Stimulated activated CD8-positive, alpha-beta memory T cell treated with anti-CD3 and anti-CD28 coated beads, Interleukin-15, amount 100 ng/mL, for 4 hours (primary cell): ENCODE data around the gene PTPRK.

ENCODE experiments used
- DNase-seq, 2 donors: peaks; one replicate each; pipeline ENCODE4 v3.0.0-alpha.2; 2020; ENCODE audit warnings: low read depth in 2 of 2

The PTPRK gene

GRCh38 chr6:127923135-127923534 is 597.3 kb downstream of the PTPRK start:
- no peak for DNase-seq

DNA sequence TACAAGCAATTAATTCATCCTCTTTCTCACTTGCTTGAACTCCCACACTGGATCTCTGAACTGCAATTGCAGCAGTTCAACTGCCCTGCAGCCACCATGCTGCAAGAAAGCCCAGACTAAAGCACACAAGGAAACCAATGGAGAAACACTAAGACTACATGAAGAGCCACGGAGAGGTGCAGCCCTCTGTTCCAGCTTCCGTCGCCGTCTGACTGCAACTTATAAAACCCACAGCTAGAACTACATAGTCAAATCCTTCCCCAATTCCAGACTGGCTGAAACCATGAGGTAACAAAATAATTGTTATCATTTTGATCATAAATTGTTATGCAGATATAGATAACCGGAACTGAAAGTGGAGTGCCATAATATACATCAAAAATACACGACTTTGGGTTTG is 598.4 kb downstream of the PTPRK start:
- DNase-seq, result no peak

DNA sequence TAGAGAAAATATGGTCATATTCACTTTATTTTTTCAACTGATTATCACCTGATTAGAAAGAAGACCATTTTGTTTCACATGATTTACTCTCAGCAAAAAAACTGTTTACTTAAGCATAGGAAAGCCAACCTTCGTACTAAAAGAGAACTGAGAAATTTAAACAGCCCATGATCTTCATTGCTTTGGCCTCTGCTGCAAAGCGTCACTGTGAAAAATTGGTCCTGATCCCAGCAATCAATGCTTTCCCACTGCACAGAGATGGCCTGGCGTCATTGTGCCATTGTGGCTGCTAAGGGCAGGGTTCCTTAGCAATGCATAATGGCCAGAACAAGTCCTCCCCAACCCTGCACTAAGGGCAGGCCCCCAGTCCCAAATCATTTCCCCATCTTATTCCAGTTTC is 599.6 kb downstream of the PTPRK start:
- DNase-seq, result no peak
